ENCODE results near the gene CALCB.

Gene CALCB

DNA sequence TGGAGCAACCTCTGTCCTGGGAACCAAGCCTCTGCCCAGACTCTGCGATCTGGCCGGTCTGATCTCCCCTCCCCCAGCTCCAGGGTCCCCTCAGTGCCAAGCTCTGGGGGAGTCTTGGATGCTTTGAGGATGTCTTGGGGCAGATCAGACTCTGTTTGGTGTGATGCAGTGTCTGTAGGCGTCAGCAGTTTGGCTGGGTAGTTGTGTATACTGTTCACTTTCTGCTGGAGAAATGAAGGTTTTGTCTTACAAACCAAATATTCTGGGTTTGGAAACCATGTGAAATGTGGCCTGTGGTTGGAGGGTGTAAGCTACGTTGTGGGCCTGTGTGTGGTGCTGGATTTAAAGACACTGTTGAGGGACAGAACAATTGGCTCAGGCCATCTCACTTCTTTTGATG is 46.0 kb downstream of the CALCB start:
- no peak for DNase-seq

DNA sequence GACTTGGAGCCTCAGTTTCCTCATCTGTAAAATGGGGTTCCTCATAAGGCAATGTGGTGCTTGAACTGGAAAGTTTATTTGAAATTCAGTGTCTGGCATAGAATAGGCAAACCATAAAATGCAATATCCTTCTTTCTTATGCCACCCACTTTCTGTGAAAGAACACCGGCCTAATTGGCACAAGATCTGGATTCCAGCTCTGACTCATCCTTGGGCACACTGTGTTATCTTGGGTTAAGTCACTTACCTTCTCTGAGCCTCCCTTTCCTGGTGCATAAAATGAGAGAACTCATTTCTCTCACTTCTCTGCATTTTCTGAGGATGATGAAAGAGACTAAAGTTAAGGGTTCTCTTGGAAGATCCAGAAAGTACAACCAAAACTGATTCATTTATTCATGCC is 46.4 kb downstream of the CALCB start:
- DNase-seq = no peak

DNA sequence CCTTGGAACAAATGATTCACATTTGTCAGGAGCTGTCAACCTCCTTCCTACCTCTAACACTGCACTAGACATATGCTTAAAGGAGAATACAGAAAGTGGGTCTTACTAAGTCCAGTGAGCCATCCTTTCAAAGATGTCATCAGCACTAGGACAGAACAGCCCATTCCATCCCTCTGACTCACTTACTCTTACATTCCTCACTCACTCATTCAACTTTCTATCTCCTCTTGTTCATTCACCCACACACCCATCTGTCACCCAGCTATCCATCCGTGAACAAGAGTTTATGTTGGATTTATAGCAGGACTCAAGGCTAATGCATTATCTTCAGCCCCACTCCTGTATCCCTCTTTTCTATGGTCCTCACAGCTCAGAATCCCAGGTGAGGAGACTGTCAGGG is 50.5 kb downstream of the CALCB start:
- no peak for DNase-seq

DNA sequence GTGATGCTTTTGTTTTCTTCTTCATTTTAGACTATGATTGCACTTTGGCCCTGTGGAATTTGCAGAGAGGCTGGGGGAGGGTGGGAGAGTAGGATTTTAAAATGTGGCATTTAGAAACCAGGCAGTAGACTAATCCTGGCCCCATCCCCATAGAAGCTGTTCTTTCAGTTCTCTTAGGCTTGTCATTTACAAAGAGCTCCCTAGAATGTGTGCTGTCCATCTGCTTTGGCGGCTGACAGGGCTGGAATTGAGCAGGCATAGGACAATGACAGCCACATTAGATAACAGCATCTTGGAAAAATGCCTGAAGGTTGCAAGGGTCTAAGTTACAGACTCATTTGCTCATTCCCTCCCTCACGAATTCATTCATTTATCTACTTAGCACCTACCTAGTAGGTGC is 51.1 kb downstream of the CALCB start:
- no peak for DNase-seq

DNA sequence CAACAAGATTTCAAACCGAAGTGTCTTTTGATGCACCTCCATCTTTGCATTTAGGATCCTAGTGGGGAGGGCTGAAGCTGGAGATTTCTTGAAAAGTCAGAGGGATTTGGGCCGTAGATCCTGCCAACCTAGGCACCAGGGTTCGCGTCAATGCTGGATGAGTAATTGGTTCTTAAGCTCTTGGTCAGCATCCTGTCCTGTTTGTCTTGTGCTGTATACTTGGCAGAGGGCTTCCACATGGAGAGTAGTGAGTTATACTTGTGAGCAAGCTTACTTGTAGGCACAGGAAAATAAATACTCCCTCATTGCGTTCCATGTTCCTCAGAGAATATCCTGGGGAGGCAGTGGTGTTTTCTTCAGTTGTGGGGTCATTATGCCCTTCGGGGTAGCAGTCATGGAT is 53.9 kb downstream of the CALCB start:
- no peak for DNase-seq

All from NCI-H1105 treated with DMSO at 0.1 percent for 48 hours (cell line).